Large intestine (tissue), 3 donors: Measurements from ENCODE around the gene NPRL2. TPM values are rescaled to one million over a fixed set of nuclear protein-coding genes. Genes with fewer than 3 reads are reported as not detected.

Experiments used
- DNase-seq, 2 donors: peaks; one replicate each; pipeline versions ENCODE4 v3.0.0 to v3.0.0-alpha.2; 2013
- H3K27ac ChIP-seq: one replicate; pipeline ENCODE4 v1.5.1; 2013; ENCODE audit warnings: low read length
- H3K27me3 ChIP-seq: 2 replicates; pipeline ENCODE4 v1.6.1; 2013; ENCODE audit warnings: low read length; ENCODE audit not compliant: control insufficient read depth, insufficient read depth
- H3K36me3 ChIP-seq: 2 replicates; pipeline ENCODE4 v1.6.1; 2013; ENCODE audit warnings: low read length; ENCODE audit not compliant: control insufficient read depth, insufficient read depth
- H3K4me1 ChIP-seq: one replicate; pipeline ENCODE4 v1.6.1; 2013; ENCODE audit warnings: low read length; ENCODE audit not compliant: control insufficient read depth, insufficient read depth
- H3K4me3 ChIP-seq: one replicate; pipeline ENCODE4 v1.5.1; 2013; ENCODE audit warnings: low read length
- H3K9me3 ChIP-seq: one replicate; pipeline ENCODE4 v1.6.1; 2013; ENCODE audit warnings: mild to moderate bottlenecking, low read depth, low read length, moderate library complexity; ENCODE audit not compliant: control insufficient read depth
- WGBS: methylation state at CpG from one replicate; pipeline ENCODE4 v1.1.5; 2013; ENCODE audit warnings: low lambda C conversion rate; ENCODE audit not compliant: insufficient coverage; 5-methylcytosine and 5-hydroxymethylcytosine counted together
- polyA plus RNA-seq: library from polyadenylated mRNA; unstranded; fragments of 120-200 nt; gene quantifications from one replicate; pipeline ENCODE4 v1.2.1, GENCODE V29; 2013

NPRL2 gene
- polyA plus RNA-seq, 1 donor = 20.7 TPM

DNA sequence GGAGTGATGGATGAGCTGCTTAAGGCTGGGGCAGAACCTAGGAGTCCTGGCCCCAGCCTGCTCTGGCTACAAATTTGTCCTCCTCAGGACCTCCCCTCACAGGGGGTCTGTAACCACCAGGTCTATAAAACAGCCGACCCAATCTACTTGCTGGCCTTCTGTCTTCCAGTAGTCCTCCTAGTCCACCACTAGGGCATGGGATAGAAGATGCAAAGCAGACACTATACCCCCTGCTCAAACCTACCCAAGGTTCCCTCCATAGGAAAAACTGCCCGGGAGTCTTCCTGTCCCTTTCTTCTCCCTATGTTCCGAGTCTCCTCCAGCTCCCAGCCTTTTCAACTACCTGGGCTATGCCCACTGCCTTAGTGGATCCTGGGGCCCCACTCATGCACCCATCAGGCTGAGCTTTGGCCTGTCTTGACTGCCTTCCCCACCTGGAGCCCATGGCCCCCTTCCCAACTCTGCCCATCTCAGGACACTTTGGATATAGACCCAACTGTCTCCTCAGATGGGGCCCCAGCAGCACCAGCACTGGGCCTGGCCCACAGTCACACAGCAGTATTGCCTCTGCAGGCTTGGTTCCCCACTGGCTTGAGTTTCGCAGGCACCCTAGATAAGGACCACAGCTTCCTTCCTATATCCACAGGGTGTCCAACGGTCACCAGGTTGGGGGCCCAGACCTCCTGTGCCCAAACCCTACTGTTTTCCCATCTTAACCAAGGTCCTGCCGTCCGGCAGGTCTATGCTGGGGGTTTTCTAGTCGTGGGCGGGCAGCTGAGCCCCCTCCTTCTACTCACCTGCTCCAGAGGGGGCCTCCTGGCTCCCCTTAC is 52.5 kb downstream of the NPRL2 start:
- H3K27ac ChIP-seq = peak overlapping the region; percentile 81
- H3K36me3 ChIP-seq = no peaks in the 10 kb centered on the region
- WGBS = no CpG with 5 or more reads among the region's 9 CpGs
- H3K4me1 ChIP-seq = peaks cover 35% of the 10 kb centered on the region
- H3K4me3 ChIP-seq = peak overlapping the region; percentile 69
- peak in 1 of 2 donors; percentile 35 for DNase-seq
- H3K27me3 ChIP-seq = no peaks in the 10 kb centered on the region
- no peaks in the 10 kb centered on the region for H3K9me3 ChIP-seq

GRCh38 chr3:50297384-50297775 is 53.2 kb downstream of the NPRL2 start:
- DNase-seq = no peak
- Histone ChIP-seq H3K27me3 (no peaks in the 10 kb centered on the region), H3K27ac (no peak overlapping the region), H3K4me1 (peaks cover 33% of the 10 kb centered on the region), H3K36me3 (no peaks in the 10 kb centered on the region), H3K4me3 (no peak overlapping the region), H3K9me3 (no peaks in the 10 kb centered on the region)
- no CpG with 5 or more reads among the region's 2 CpGs for WGBS

Other genes starting within 250 kb of the NPRL2 start
- gene SEMA3F, start 195.5 kb downstream of the NPRL2 start, polyA plus RNA-seq = 8.9 TPM
- gene GNAT1, start 159.2 kb downstream of the NPRL2 start, polyA plus RNA-seq = not detected
- 2.0 TPM for gene SLC38A3, start 145.5 kb downstream of the NPRL2 start, polyA plus RNA-seq
- gene GNAI2, start 114.6 kb downstream of the NPRL2 start, polyA plus RNA-seq = 118 TPM
- 87.0 TPM for gene SEMA3B, start 81.6 kb downstream of the NPRL2 start, polyA plus RNA-seq
- gene LSMEM2, start 71.7 kb downstream of the NPRL2 start, polyA plus RNA-seq = 0.25 TPM
- 55.4 TPM for gene IFRD2, start 58.3 kb downstream of the NPRL2 start, polyA plus RNA-seq
- 2.7 TPM for gene HYAL3, start 51.4 kb downstream of the NPRL2 start, polyA plus RNA-seq
- gene NAA80, start 51.4 kb downstream of the NPRL2 start, polyA plus RNA-seq = 9.6 TPM
- 2.1 TPM for gene HYAL1, start 47.2 kb downstream of the NPRL2 start, polyA plus RNA-seq
- gene HYAL2, start 28.0 kb downstream of the NPRL2 start, polyA plus RNA-seq = 37.2 TPM
- 28.0 TPM for gene TUSC2, start 22.6 kb downstream of the NPRL2 start, polyA plus RNA-seq
- gene RASSF1, start 9.9 kb downstream of the NPRL2 start, polyA plus RNA-seq = 19.5 TPM
- gene ZMYND10, start 5.0 kb downstream of the NPRL2 start, polyA plus RNA-seq = 0.99 TPM
- 20.6 TPM for gene CYB561D2, start 87 bp upstream of the NPRL2 start, polyA plus RNA-seq
- gene TMEM115, start 8.7 kb upstream of the NPRL2 start, polyA plus RNA-seq = 44.2 TPM
- gene CACNA2D2, start 152.9 kb upstream of the NPRL2 start, polyA plus RNA-seq = 7.5 TPM
- 6.8 TPM for gene C3orf18, start 217.0 kb upstream of the NPRL2 start, polyA plus RNA-seq
- gene HEMK1, start 218.7 kb upstream of the NPRL2 start, polyA plus RNA-seq = 29.9 TPM